Thoracic aorta (tissue), 2 donors: ENCODE data around the gene LARGE2. TPM values are rescaled to one million over a fixed set of nuclear protein-coding genes. Genes with fewer than 3 reads are reported as not detected.

Source experiments
- ATAC-seq: fragments of 150-250 bp; one replicate; pipeline ENCODE4 v1.8.0; 2017; ENCODE audit warnings: low read depth; ENCODE audit not compliant: insufficient number of reproducible peaks, low FRiP score
- DNase-seq: peaks from one replicate; pipeline ENCODE4 v3.0.0-alpha.2; 2020; ENCODE audit warnings: low spot score
- H3K27ac ChIP-seq, 2 donors: fragments of 200-600 bp; sonication (generic); 1 replicate in 1 of 2; 2 replicates in 1 of 2; pipeline ENCODE4 v1.5.1; 2016; ENCODE audit warnings: mild to moderate bottlenecking in 2 of 2, moderate library complexity in 2 of 2
- H3K27me3 ChIP-seq: fragments of 200-600 bp; sonication (generic); replicated peaks from 2 replicates; pipeline ENCODE4 v1.6.0; 2016; ENCODE audit warnings: mild to moderate bottlenecking; ENCODE audit not compliant: insufficient read depth
- H3K36me3 ChIP-seq: fragments of 200-600 bp; sonication (generic); one replicate; pipeline ENCODE4 v1.5.1; 2016
- H3K4me1 ChIP-seq, 2 donors: fragments of 200-600 bp; sonication (generic); 1 replicate in 1 of 2; 2 replicates in 1 of 2; pipeline versions ENCODE4 v1.5.1 to v1.6.0; 2016; ENCODE audit warnings: low read depth in 2 of 2, mild to moderate bottlenecking in 1 of 2; ENCODE audit not compliant: control insufficient read depth in 1 of 2
- H3K4me3 ChIP-seq: fragments of 200-600 bp; sonication (generic); 2 replicates; pipeline ENCODE4 v1.5.1; 2016; ENCODE audit warnings: mild to moderate bottlenecking
- H3K9me3 ChIP-seq: fragments of 200-600 bp; sonication (generic); 2 replicates; pipeline ENCODE4 v1.5.1; 2016
- total RNA-seq, 2 donors: library from RNA; depleted of rRNA; stranded (reverse); fragments of >200 nt; gene quantifications; one replicate each; pipeline versions ENCODE4 v1.1.0 to v1.2.3, GENCODE V29; 2016
- TF ChIP-seq, protein P1 (sequence below): fragments of 200-600 bp; sonication (generic); IDR thresholded peaks from one replicate; pipeline ENCODE4 v1.5.1; 2019; ENCODE audit warnings: antibody characterized with exemption

The LARGE2 gene
- total RNA-seq, 2 donors from 2014 or later, result 3.1 TPM; not detected in 1

GRCh38 chr11:45964911-45965389 is 42.5 kb downstream of the LARGE2 start:
- Histone ChIP-seq H3K27ac (peak overlapping the region in 1 of 2 donors; percentile 15), H3K36me3 (peaks cover 18% of the 10 kb centered on the region), H3K4me1 (peaks cover 0 to 6% of the 10 kb centered on the region in 2 donors), H3K4me3 (no peak overlapping the region), H3K9me3 (no peaks in the 10 kb centered on the region), H3K27me3 (no peaks in the 10 kb centered on the region)
- peak; percentile 66 for ATAC-seq
- TF ChIP-seq, protein P1, sequence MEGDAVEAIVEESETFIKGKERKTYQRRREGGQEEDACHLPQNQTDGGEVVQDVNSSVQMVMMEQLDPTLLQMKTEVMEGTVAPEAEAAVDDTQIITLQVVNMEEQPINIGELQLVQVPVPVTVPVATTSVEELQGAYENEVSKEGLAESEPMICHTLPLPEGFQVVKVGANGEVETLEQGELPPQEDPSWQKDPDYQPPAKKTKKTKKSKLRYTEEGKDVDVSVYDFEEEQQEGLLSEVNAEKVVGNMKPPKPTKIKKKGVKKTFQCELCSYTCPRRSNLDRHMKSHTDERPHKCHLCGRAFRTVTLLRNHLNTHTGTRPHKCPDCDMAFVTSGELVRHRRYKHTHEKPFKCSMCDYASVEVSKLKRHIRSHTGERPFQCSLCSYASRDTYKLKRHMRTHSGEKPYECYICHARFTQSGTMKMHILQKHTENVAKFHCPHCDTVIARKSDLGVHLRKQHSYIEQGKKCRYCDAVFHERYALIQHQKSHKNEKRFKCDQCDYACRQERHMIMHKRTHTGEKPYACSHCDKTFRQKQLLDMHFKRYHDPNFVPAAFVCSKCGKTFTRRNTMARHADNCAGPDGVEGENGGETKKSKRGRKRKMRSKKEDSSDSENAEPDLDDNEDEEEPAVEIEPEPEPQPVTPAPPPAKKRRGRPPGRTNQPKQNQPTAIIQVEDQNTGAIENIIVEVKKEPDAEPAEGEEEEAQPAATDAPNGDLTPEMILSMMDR, result peak; percentile 90
- DNase-seq, result no peak

DNA sequence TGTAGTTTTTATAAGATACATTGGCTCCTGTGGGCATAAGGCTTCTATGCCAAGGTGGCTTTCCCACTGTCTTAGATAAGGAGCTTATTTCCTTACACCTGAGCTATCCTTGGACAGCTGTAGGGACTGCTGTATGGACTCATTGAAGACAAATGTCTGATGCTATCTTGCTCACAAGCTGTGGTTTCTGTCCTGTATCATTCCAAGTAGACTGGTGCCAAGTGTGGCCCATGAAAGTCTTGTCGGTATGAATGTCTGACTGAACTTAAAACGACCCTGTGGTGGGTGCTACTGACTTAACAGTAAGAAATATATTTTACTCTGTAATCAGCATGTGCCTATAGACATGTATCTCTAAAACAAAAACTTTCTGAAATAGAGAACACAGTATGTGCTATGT is 45.0 kb downstream of the LARGE2 start:
- Histone ChIP-seq H3K9me3 (no peaks in the 10 kb centered on the region), H3K36me3 (peaks cover 18% of the 10 kb centered on the region), H3K27ac (no peak overlapping the region), H3K4me1 (peaks cover 0 to 6% of the 10 kb centered on the region in 2 donors), H3K27me3 (no peaks in the 10 kb centered on the region), H3K4me3 (no peak overlapping the region)
- DNase-seq (no peak), ATAC-seq (no peak)
- TF ChIP-seq, protein P1, result no peak

DNA sequence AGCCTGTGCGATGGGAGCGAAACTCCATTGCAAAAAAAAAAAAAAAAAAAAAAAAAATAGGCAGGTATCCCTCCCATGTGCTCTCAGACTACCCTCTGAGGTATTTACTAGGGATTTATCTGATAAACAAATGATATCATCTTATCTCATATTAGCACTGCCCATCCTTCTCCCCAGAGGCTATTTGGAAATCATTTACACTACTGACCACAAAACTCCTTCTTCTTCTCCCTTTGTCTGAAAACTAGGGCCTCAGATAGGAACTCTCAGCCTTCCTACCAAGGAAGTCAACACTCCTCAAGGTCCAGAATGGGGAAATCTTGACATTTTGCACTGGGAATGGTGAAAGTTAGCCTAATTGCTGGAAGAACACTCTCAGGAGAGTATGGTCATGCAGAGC is 46.4 kb downstream of the LARGE2 start:
- TF ChIP-seq, protein P1, result no peak
- H3K36me3 ChIP-seq, result peaks cover 18% of the 10 kb centered on the region
- H3K4me1 ChIP-seq, result peaks cover 0 to 6% of the 10 kb centered on the region in 2 donors
- H3K27me3 ChIP-seq, result no peaks in the 10 kb centered on the region
- no peak for DNase-seq
- ATAC-seq, result no peak
- no peak overlapping the region for H3K4me3 ChIP-seq
- no peaks in the 10 kb centered on the region for H3K9me3 ChIP-seq
- no peak overlapping the region for H3K27ac ChIP-seq

- H3K9me3 ChIP-seq, result no peaks in the 10 kb centered on the region
- no peak overlapping the region for H3K27ac ChIP-seq
- DNase-seq (no peak), ATAC-seq (no peak)
- TF ChIP-seq, protein P1, result no peak
- no peaks in the 10 kb centered on the region for H3K27me3 ChIP-seq
- H3K4me3 ChIP-seq, result no peak overlapping the region
- H3K4me1 ChIP-seq, result no peaks in the 10 kb centered on the region
- H3K36me3 ChIP-seq, result peaks cover 10% of the 10 kb centered on the region
These were observed 51.1 kb downstream of the LARGE2 start for GRCh38 chr11:45973601-45974000.

DNA sequence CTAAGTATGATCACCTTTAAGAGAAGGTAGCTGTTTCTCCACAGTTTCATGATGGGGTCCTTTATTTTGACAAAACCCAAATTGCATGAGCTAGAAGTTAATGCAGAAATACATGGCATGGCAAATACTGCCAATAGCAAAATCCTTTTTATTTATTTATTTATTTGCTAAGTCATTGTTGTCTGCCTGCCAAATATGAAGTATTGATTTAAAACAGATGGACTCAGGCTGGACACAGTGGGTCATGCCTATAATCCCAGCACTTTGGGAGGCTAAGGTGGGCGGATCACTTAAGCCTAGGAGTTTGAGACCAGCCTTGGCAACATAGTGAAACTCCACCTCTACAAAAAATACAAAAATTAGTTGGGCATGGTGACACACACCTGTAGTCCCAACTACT is 52.4 kb downstream of the LARGE2 start:
- H3K4me3 ChIP-seq, result no peak overlapping the region
- H3K27ac ChIP-seq, result no peak overlapping the region
- H3K9me3 ChIP-seq, result no peaks in the 10 kb centered on the region
- ATAC-seq (no peak), DNase-seq (no peak)
- no peaks in the 10 kb centered on the region for H3K27me3 ChIP-seq
- peaks cover 11% of the 10 kb centered on the region for H3K36me3 ChIP-seq
- no peaks in the 10 kb centered on the region for H3K4me1 ChIP-seq
- TF ChIP-seq, protein P1, result no peak

Other genes starting within 250 kb of the LARGE2 start
- gene SLC35C1, start 117.5 kb upstream of the LARGE2 start, total RNA-seq, result 10 to 100 TPM; 18.8 to 28.4 TPM
- gene CRY2, start 75.2 kb upstream of the LARGE2 start, total RNA-seq, result 10 to 100 TPM; 41.2 to 54.4 TPM
- 10 to 100 TPM in 1 of 2 donors, 1 to 10 TPM in 1; 9.5 to 10.4 TPM for gene MAPK8IP1, start 37.0 kb upstream of the LARGE2 start, total RNA-seq
- 1 to 10 TPM in 1 of 2 donors, not detected in 1; 9.0 TPM for gene FREY1, start 15.4 kb upstream of the LARGE2 start, total RNA-seq
- 10 to 100 TPM; 12.1 to 19.8 TPM for gene PEX16, start 4.8 kb upstream of the LARGE2 start, total RNA-seq
- gene PHF21A, start 198.8 kb downstream of the LARGE2 start, total RNA-seq, result 100 to 1,000 TPM in 1 of 2 donors, 10 to 100 TPM in 1; 62.3 to 104 TPM